DMS53 treated with DMSO at 0.1 percent for 48 hours (cell line): ENCODE data around the gene LINGO3.

Source experiments
- DNase-seq: peaks from one replicate; lab custom pipeline; 2025; ENCODE audit not compliant: unreplicated experiment; lab: John Stamatoyannopoulos, UW

LINGO3 gene

GRCh38 chr19:2306281-2306806 is 1.6 kb downstream of the LINGO3 start:
- DNase-seq: no peak

GRCh38 chr19:2305452-2306280 is 2.3 kb downstream of the LINGO3 start:
- no peak for DNase-seq

- no peak for DNase-seq
Observed at GRCh38 chr19:2303211-2303798, 4.6 kb downstream of the LINGO3 start.

GRCh38 chr19:2302319-2303210 is 5.4 kb downstream of the LINGO3 start:
- no peak for DNase-seq

- no peak for DNase-seq
Observed at GRCh38 chr19:2300533-2300932, 7.4 kb downstream of the LINGO3 start.

GRCh38 chr19:2296141-2296540 is 11.8 kb downstream of the LINGO3 start:
- no peak for DNase-seq

GRCh38 chr19:2294687-2295335 is 13.1 kb downstream of the LINGO3 start:
- DNase-seq: no peak

GRCh38 chr19:2291185-2291751 is 16.7 kb downstream of the LINGO3 start:
- peak; percentile 53 for DNase-seq

- DNase-seq: peak; percentile 43
Observed at GRCh38 chr19:2290441-2291184, 17.3 kb downstream of the LINGO3 start.

- no peak for DNase-seq
Observed at GRCh38 chr19:2289714-2290435, 18.1 kb downstream of the LINGO3 start.

- DNase-seq: no peak
Observed at GRCh38 chr19:2288818-2289713, 18.9 kb downstream of the LINGO3 start.

GRCh38 chr19:2288338-2288817 is 19.6 kb downstream of the LINGO3 start:
- no peak for DNase-seq

GRCh38 chr19:2287585-2288337 is 20.2 kb downstream of the LINGO3 start:
- no peak for DNase-seq

- DNase-seq: no peak
Observed at GRCh38 chr19:2286402-2287140, 21.4 kb downstream of the LINGO3 start.

GRCh38 chr19:2283835-2284507 is 24.0 kb downstream of the LINGO3 start:
- no peak for DNase-seq

GRCh38 chr19:2282862-2283237 is 25.1 kb downstream of the LINGO3 start:
- no peak for DNase-seq
